Melanocyte of skin (primary cell): ENCODE measurements around the gene EREG. TPM values are rescaled to one million over a fixed set of nuclear protein-coding genes. Genes with fewer than 3 reads are reported as not detected.

Experiments used
- total RNA-seq, 2 donors: library from RNA; depleted of rRNA; stranded (reverse); fragments of >200 nt; gene quantifications; 2 replicates each; pipeline ENCODE4 v1.2.3, GENCODE V29; 2012

The EREG gene, protein sequence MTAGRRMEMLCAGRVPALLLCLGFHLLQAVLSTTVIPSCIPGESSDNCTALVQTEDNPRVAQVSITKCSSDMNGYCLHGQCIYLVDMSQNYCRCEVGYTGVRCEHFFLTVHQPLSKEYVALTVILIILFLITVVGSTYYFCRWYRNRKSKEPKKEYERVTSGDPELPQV
- total RNA-seq, result under 1 TPM; 0.33 to 0.34 TPM

DNA sequence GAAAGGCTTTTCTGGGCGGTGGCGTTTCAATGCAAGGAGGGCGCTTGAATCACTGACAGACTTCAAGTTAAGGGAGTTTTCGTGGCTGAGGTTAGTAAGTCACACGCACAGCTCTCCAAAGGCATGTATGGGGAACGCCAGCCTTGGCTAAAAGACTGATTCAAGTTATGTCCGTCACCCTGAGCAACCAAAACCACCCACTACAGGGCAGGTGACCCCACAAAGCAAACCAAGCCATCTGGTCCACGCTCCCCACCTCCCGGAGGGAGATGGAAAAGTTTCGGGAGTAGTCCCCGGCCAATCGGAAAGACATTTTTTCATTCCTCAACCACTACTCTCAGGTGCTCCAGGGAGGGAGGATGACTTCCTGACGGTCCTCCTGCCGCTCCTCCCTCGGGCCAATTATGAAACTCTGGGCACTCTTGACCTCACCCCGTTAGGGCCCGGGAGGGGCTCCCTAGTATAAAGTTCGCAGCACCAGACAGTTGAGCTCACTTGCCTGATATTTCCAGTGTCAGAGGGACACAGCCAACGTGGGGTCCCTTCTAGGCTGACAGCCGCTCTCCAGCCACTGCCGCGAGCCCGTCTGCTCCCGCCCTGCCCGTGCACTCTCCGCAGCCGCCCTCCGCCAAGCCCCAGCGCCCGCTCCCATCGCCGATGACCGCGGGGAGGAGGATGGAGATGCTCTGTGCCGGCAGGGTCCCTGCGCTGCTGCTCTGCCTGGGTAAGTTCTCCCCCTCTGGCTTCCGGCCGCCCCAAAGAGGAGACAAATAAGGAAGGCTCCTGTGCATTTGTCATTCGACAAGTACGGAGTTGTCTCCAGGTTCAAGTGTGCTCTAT lies at the start of gene EREG:
EREG (plus strand) TSS at position 494 of the 840 bp plus-strand sequence; CDS start at position 658, 164 bp downstream.

Other genes starting within 250 kb of the EREG start
- 10 to 100 TPM; 12.3 to 16.2 TPM for gene MTHFD2L, start 207.0 kb upstream of the EREG start, total RNA-seq
- gene EPGN, start 56.7 kb upstream of the EREG start, total RNA-seq, result not detected
- 1 to 10 TPM; 1.0 to 1.7 TPM for gene AREG, start 80.0 kb downstream of the EREG start, total RNA-seq